ENCODE measurements around the gene PTMS.

PTMS gene

GRCh38 chr12:6778574-6779550 is 12.7 kb downstream of the PTMS start:
- peak overlapping the region; percentile 98 for H3K9ac ChIP-seq (ENCODE audit: low read depth, low read length, poor library complexity)
- H4K8ac ChIP-seq (ENCODE audit: low read depth, low read length): no peak overlapping the region
- peak overlapping the region; percentile 95 for H2BK12ac ChIP-seq (ENCODE audit: low read length)
- H3K18ac ChIP-seq (ENCODE audit: low read length): peak overlapping the region; percentile 95
- H4K91ac ChIP-seq (ENCODE audit: low read depth, low read length, poor library complexity): peak overlapping the region; percentile 34
- H3K27me3 ChIP-seq (ENCODE audit: control insufficient read depth in 3 of 3, insufficient read depth in 3 of 3, low read depth in 1 of 3, low read length in 3 of 3): no peaks in the 10 kb centered on the region
- H3K4me3 ChIP-seq (ENCODE audit: low read length in 2 of 2): peak overlapping the region; percentile 25 to 68
- H2BK15ac ChIP-seq (ENCODE audit: low read length): peak overlapping the region; percentile 34
- H2BK5ac ChIP-seq (ENCODE audit: low read length): peak overlapping the region; percentile 2
- H3K79me1 ChIP-seq (ENCODE audit: low read depth, low read length): no peaks in the 10 kb centered on the region
- H2BK120ac ChIP-seq (ENCODE audit: low read depth, low read length): peak overlapping the region; percentile 72
- H2AFZ ChIP-seq (ENCODE audit: low read length): peak overlapping the region; percentile 81
- peak; percentile 97 for DNase-seq (ENCODE audit: low spot score)
- no CpG with 5 or more reads among the region's 35 CpGs for WGBS, 2 donors (ENCODE audit: extremely low coverage in 2 of 2, insufficient read length in 2 of 2, insufficient replicate concordance in 1 of 2)
- peak overlapping the region; percentile 79 for H3K4ac ChIP-seq (ENCODE audit: low read length)
- no peak overlapping the region for H2AK5ac ChIP-seq (ENCODE audit: low read depth, low read length)
- peaks cover 14 to 36% of the 10 kb centered on the region in 2 donors for H3K36me3 ChIP-seq (replicated peaks in 1 of 2; ENCODE audit: control insufficient read depth in 2 of 2, insufficient read depth in 2 of 2, low read length in 2 of 2)
- H3K9me3 ChIP-seq (replicated peaks in 1 of 2; ENCODE audit: control insufficient read depth in 2 of 2, insufficient read depth in 1 of 2, low read depth in 1 of 2, low read length in 2 of 2): no peaks in the 10 kb centered on the region
- H3K23ac ChIP-seq (ENCODE audit: low read depth, low read length, poor library complexity): peak overlapping the region; percentile 70
- peaks cover 17 to 27% of the 10 kb centered on the region in 2 donors for H3K4me1 ChIP-seq (ENCODE audit: control insufficient read depth in 2 of 2, insufficient read depth in 1 of 2, low read depth in 1 of 2, low read length in 2 of 2)
- H3K27ac ChIP-seq (replicated peaks; ENCODE audit: low read length): peak overlapping the region; percentile 69
- H3K14ac ChIP-seq (ENCODE audit: low read length): peak overlapping the region; percentile 15
- H3K4me2 ChIP-seq (ENCODE audit: insufficient read depth, low read length, poor library complexity, severe bottlenecking): peak overlapping the region; percentile 39

GRCh38 chr12:6779708-6780432 is 13.7 kb downstream of the PTMS start:
- Histone ChIP-seq H3K79me1 (ENCODE audit: low read depth, low read length) (no peaks in the 10 kb centered on the region), H3K9me3 (replicated peaks in 1 of 2; ENCODE audit: control insufficient read depth in 2 of 2, insufficient read depth in 1 of 2, low read depth in 1 of 2, low read length in 2 of 2) (no peaks in the 10 kb centered on the region), H2AFZ (ENCODE audit: low read length) (peak overlapping the region; percentile 81), H2BK15ac (ENCODE audit: low read length) (peak overlapping the region; percentile 3), H3K14ac (ENCODE audit: low read length) (no peak overlapping the region), H2AK5ac (ENCODE audit: low read depth, low read length) (no peak overlapping the region), H4K91ac (ENCODE audit: low read depth, low read length, poor library complexity) (no peak overlapping the region), H2BK5ac (ENCODE audit: low read length) (no peak overlapping the region), H3K27me3 (ENCODE audit: control insufficient read depth in 3 of 3, insufficient read depth in 3 of 3, low read depth in 1 of 3, low read length in 3 of 3) (no peaks in the 10 kb centered on the region), H3K27ac (replicated peaks; ENCODE audit: low read length) (peak overlapping the region; percentile 69), H3K23ac (ENCODE audit: low read depth, low read length, poor library complexity) (no peak overlapping the region), H3K18ac (ENCODE audit: low read length) (peak overlapping the region; percentile 22), H3K4me3 (ENCODE audit: low read length in 2 of 2) (no peak overlapping the region), H3K4me1 (ENCODE audit: control insufficient read depth in 2 of 2, insufficient read depth in 1 of 2, low read depth in 1 of 2, low read length in 2 of 2) (peaks cover 16 to 27% of the 10 kb centered on the region in 2 donors), H4K8ac (ENCODE audit: low read depth, low read length) (no peak overlapping the region), H3K4ac (ENCODE audit: low read length) (no peak overlapping the region), H3K9ac (ENCODE audit: low read depth, low read length, poor library complexity) (no peak overlapping the region), H2BK12ac (ENCODE audit: low read length) (peak overlapping the region; percentile 14), H3K36me3 (replicated peaks in 1 of 2; ENCODE audit: control insufficient read depth in 2 of 2, insufficient read depth in 2 of 2, low read length in 2 of 2) (peaks cover 10 to 29% of the 10 kb centered on the region in 2 donors), H3K4me2 (ENCODE audit: insufficient read depth, low read length, poor library complexity, severe bottlenecking) (no peak overlapping the region), H2BK120ac (ENCODE audit: low read depth, low read length) (no peak overlapping the region)
- no peak for DNase-seq (ENCODE audit: low spot score)
- no CpG with 5 or more reads among the region's 6 CpGs for WGBS, 2 donors (ENCODE audit: extremely low coverage in 2 of 2, insufficient read length in 2 of 2, insufficient replicate concordance in 1 of 2)

GRCh38 chr12:6780573-6780972 is 14.4 kb downstream of the PTMS start:
- Histone ChIP-seq H3K14ac (ENCODE audit: low read length) (no peak overlapping the region), H2AK5ac (ENCODE audit: low read depth, low read length) (no peak overlapping the region), H2AFZ (ENCODE audit: low read length) (peak overlapping the region; percentile 62), H2BK120ac (ENCODE audit: low read depth, low read length) (no peak overlapping the region), H3K4me3 (ENCODE audit: low read length in 2 of 2) (no peak overlapping the region), H2BK15ac (ENCODE audit: low read length) (peak overlapping the region; percentile 53), H3K9ac (ENCODE audit: low read depth, low read length, poor library complexity) (no peak overlapping the region), H2BK5ac (ENCODE audit: low read length) (no peak overlapping the region), H3K27ac (replicated peaks; ENCODE audit: low read length) (no peak overlapping the region), H3K9me3 (replicated peaks in 1 of 2; ENCODE audit: control insufficient read depth in 2 of 2, insufficient read depth in 1 of 2, low read depth in 1 of 2, low read length in 2 of 2) (no peaks in the 10 kb centered on the region), H3K18ac (ENCODE audit: low read length) (no peak overlapping the region), H2BK12ac (ENCODE audit: low read length) (no peak overlapping the region), H3K4me2 (ENCODE audit: insufficient read depth, low read length, poor library complexity, severe bottlenecking) (no peak overlapping the region), H3K23ac (ENCODE audit: low read depth, low read length, poor library complexity) (no peak overlapping the region), H3K79me1 (ENCODE audit: low read depth, low read length) (no peaks in the 10 kb centered on the region), H3K4ac (ENCODE audit: low read length) (no peak overlapping the region), H3K36me3 (replicated peaks in 1 of 2; ENCODE audit: control insufficient read depth in 2 of 2, insufficient read depth in 2 of 2, low read length in 2 of 2) (peaks cover 4 to 22% of the 10 kb centered on the region in 2 donors), H4K91ac (ENCODE audit: low read depth, low read length, poor library complexity) (no peak overlapping the region), H3K27me3 (ENCODE audit: control insufficient read depth in 3 of 3, insufficient read depth in 3 of 3, low read depth in 1 of 3, low read length in 3 of 3) (no peaks in the 10 kb centered on the region), H4K8ac (ENCODE audit: low read depth, low read length) (no peak overlapping the region), H3K4me1 (ENCODE audit: control insufficient read depth in 2 of 2, insufficient read depth in 1 of 2, low read depth in 1 of 2, low read length in 2 of 2) (peaks cover 16 to 27% of the 10 kb centered on the region in 2 donors)
- no peak for DNase-seq (ENCODE audit: low spot score)
- no CpG with 5 or more reads among the region's 6 CpGs for WGBS, 2 donors (ENCODE audit: extremely low coverage in 2 of 2, insufficient read length in 2 of 2, insufficient replicate concordance in 1 of 2)

- no CpG with 5 or more reads among the region's 6 CpGs for WGBS, 2 donors (ENCODE audit: extremely low coverage in 2 of 2, insufficient read length in 2 of 2, insufficient replicate concordance in 1 of 2)
- no peaks in the 10 kb centered on the region for H3K27me3 ChIP-seq (ENCODE audit: control insufficient read depth in 3 of 3, insufficient read depth in 3 of 3, low read depth in 1 of 3, low read length in 3 of 3)
- no peak overlapping the region for H2BK120ac ChIP-seq (ENCODE audit: low read depth, low read length)
- H3K14ac ChIP-seq (ENCODE audit: low read length): no peak overlapping the region
- H3K4me2 ChIP-seq (ENCODE audit: insufficient read depth, low read length, poor library complexity, severe bottlenecking): no peak overlapping the region
- no peak overlapping the region for H4K91ac ChIP-seq (ENCODE audit: low read depth, low read length, poor library complexity)
- no peak overlapping the region for H4K8ac ChIP-seq (ENCODE audit: low read depth, low read length)
- peaks cover 0 to 7% of the 10 kb centered on the region in 2 donors for H3K36me3 ChIP-seq (replicated peaks in 1 of 2; ENCODE audit: control insufficient read depth in 2 of 2, insufficient read depth in 2 of 2, low read length in 2 of 2)
- H2BK5ac ChIP-seq (ENCODE audit: low read length): no peak overlapping the region
- H2AK5ac ChIP-seq (ENCODE audit: low read depth, low read length): peak overlapping the region; percentile 53
- H3K4ac ChIP-seq (ENCODE audit: low read length): no peak overlapping the region
- H3K4me1 ChIP-seq (ENCODE audit: control insufficient read depth in 2 of 2, insufficient read depth in 1 of 2, low read depth in 1 of 2, low read length in 2 of 2): peaks cover 19 to 36% of the 10 kb centered on the region in 2 donors
- no peak overlapping the region for H3K9ac ChIP-seq (ENCODE audit: low read depth, low read length, poor library complexity)
- H2AFZ ChIP-seq (ENCODE audit: low read length): peak overlapping the region; percentile 12
- H3K4me3 ChIP-seq (ENCODE audit: low read length in 2 of 2): no peak overlapping the region
- no peaks in the 10 kb centered on the region for H3K9me3 ChIP-seq (replicated peaks in 1 of 2; ENCODE audit: control insufficient read depth in 2 of 2, insufficient read depth in 1 of 2, low read depth in 1 of 2, low read length in 2 of 2)
- H3K79me1 ChIP-seq (ENCODE audit: low read depth, low read length): no peaks in the 10 kb centered on the region
- no peak overlapping the region for H2BK15ac ChIP-seq (ENCODE audit: low read length)
- H3K18ac ChIP-seq (ENCODE audit: low read length): peak overlapping the region; percentile 29
- H2BK12ac ChIP-seq (ENCODE audit: low read length): no peak overlapping the region
- no peak for DNase-seq (ENCODE audit: low spot score)
- no peak overlapping the region for H3K23ac ChIP-seq (ENCODE audit: low read depth, low read length, poor library complexity)
- H3K27ac ChIP-seq (replicated peaks; ENCODE audit: low read length): no peak overlapping the region
These were observed 16.0 kb downstream of the PTMS start for GRCh38 chr12:6782119-6782518.

Measured in neuronal stem cell (in vitro differentiated cells).